Measurements from ENCODE around the gene OSR1.

DNA sequence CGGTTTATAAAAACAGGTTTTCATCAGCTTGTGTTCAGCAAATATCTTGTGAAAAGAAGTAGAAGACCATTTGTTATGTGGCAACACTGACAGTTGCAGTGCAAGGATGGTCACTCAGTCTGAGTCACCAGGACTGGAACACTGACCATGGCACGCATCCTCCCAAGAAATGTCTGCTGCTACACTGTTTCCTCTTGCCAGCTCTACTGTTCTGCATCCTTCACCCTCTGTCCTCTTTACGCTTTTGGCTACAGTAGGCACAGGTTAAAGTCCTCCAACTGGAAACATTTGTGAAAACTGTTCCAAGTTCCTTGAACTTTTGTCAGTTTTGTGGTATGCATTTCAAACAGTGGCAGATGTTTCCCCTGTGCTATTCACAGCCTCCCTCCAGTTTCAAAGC, 39.4 kb downstream of the OSR1 start:
- TF ChIP-seq TAF1 (conservative IDR thresholded peaks at IDR 0.05) (no peak), GABPA (IDR thresholded peaks at IDR 0.05 in 1 of 2, conservative IDR thresholded peaks at IDR 0.05 in 1 of 2) (no peak), RXRA (IDR thresholded peaks at IDR 0.05) (peak; percentile 77 to 82), SP1 (IDR thresholded peaks at IDR 0.05) (peak; percentile 78)
- TF ChIP-seq, protein P1, sequence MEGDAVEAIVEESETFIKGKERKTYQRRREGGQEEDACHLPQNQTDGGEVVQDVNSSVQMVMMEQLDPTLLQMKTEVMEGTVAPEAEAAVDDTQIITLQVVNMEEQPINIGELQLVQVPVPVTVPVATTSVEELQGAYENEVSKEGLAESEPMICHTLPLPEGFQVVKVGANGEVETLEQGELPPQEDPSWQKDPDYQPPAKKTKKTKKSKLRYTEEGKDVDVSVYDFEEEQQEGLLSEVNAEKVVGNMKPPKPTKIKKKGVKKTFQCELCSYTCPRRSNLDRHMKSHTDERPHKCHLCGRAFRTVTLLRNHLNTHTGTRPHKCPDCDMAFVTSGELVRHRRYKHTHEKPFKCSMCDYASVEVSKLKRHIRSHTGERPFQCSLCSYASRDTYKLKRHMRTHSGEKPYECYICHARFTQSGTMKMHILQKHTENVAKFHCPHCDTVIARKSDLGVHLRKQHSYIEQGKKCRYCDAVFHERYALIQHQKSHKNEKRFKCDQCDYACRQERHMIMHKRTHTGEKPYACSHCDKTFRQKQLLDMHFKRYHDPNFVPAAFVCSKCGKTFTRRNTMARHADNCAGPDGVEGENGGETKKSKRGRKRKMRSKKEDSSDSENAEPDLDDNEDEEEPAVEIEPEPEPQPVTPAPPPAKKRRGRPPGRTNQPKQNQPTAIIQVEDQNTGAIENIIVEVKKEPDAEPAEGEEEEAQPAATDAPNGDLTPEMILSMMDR (IDR thresholded peaks at IDR 0.05; ENCODE audit: low read depth, low read length, missing input control), result no peak
